ENCODE results near the gene SNX2. TPM values are rescaled to one million over a fixed set of nuclear protein-coding genes. Genes with fewer than 3 reads are reported as not detected.
"Not testable (repeated sequence)": the region's sequence is repeated elsewhere in the genome, so short reads cannot be mapped to it uniquely, and the experiment has no call there.

SNX2 gene
- total RNA-seq, 1 donor from 2014 or later: 72.7 TPM

DNA sequence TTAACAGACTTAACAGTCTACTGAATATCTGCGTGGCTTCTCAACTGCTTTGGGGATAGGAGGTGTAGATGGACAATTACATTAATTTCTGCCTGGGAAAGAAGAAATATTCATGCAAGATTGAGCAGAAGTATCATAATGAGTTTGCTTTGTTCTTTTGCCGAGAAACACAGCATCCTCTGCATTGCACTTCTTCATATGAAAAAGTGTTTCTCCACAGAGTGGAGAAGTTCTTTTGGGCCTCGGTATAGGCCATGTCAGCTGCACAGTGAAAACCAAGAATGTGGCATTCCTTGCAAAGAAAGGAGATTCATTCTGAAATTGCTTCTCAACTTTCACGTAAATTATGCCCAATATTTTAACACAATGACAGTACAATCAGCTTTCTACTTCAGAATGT lies 17.6 kb upstream of the SNX2 start:
- H3K36me3 Mint-ChIP-seq (ENCODE audit: low read depth): no peaks in the 10 kb centered on the region
- no peaks in the 10 kb centered on the region for H3K27me3 Mint-ChIP-seq (ENCODE audit: low read depth)
- no peak overlapping the region for H3K4me3 Mint-ChIP-seq
- no peak for DNase-seq (ENCODE audit: low read depth, low spot score)
- TF ChIP-seq, protein P1, sequence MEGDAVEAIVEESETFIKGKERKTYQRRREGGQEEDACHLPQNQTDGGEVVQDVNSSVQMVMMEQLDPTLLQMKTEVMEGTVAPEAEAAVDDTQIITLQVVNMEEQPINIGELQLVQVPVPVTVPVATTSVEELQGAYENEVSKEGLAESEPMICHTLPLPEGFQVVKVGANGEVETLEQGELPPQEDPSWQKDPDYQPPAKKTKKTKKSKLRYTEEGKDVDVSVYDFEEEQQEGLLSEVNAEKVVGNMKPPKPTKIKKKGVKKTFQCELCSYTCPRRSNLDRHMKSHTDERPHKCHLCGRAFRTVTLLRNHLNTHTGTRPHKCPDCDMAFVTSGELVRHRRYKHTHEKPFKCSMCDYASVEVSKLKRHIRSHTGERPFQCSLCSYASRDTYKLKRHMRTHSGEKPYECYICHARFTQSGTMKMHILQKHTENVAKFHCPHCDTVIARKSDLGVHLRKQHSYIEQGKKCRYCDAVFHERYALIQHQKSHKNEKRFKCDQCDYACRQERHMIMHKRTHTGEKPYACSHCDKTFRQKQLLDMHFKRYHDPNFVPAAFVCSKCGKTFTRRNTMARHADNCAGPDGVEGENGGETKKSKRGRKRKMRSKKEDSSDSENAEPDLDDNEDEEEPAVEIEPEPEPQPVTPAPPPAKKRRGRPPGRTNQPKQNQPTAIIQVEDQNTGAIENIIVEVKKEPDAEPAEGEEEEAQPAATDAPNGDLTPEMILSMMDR (conservative IDR thresholded peaks at IDR 0.05): no peak
- peaks cover 11% of the 10 kb centered on the region for H3K4me1 Mint-ChIP-seq
- no peak overlapping the region for H3K27ac Mint-ChIP-seq (ENCODE audit: unreplicated experiment)
- H3K9me3 Mint-ChIP-seq: no peaks in the 10 kb centered on the region

DNA sequence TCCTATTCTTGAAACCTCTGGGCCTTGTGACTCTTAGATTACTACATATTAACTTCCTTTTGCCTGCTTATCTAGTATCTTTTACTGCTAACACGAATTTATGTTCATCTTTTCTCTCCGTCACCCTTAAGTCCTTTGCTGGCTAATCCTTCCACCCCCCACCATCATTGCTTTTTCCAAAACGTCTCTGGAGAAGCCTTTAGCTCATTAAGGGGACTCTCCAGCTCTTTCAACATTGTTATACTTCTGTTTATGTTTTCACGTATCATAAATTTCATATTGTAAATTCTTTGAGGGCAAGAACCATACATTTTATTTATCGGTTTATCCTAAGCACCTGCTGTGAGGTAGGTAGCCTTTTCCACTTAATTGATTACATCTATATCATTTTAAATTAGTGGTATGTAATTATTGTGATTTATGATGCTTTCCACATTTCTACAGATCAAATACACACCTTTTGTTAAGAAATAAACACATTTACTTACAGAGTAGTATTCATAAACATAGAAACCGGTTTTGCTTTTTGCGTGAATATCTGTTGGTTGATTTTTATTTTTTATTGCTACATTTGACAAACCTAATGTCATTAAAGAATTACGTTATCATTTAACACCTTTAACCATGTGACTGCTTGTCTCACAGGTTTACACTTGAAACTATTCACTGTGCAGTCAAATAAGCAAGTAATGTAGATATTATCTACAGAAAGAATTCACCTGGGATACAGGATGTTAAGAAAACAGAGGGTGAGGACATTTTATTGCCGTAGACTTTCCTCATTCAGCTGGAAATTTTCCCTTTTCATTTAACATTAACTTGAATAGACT lies 15.4 kb upstream of the SNX2 start:
- Mint-ChIP-seq H3K27me3 (ENCODE audit: low read depth) (no peaks in the 10 kb centered on the region), H3K27ac (ENCODE audit: unreplicated experiment) (no peak overlapping the region)
- TF ChIP-seq, protein P1 (conservative IDR thresholded peaks at IDR 0.05): no peak

DNA sequence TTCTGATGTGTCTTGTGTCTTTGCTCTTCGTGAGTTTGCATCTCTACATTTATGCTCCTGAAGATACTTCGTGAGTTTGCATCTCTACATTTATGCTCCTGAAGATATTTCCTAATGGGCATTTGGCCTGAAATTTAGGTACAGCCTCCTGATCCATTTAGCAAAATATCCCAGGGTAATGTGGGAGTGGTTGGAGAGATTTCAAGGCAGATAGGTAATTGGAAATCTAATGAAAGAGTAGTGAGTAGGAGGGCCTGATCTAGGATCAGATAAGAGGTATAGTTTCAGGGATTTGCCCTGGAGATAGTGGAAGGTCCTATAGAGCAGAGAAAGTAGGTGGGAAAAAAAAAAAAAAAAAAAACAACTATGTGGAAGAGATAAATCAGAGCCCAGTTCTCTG lies 14.6 kb upstream of the SNX2 start:
- Mint-ChIP-seq H3K4me1 (peaks cover 11% of the 10 kb centered on the region), H3K27me3 (ENCODE audit: low read depth) (no peaks in the 10 kb centered on the region), H3K27ac (ENCODE audit: unreplicated experiment) (no peak overlapping the region), H3K4me3 (no peak overlapping the region), H3K9me3 (no peaks in the 10 kb centered on the region), H3K36me3 (ENCODE audit: low read depth) (no peaks in the 10 kb centered on the region)
- no peak for DNase-seq (ENCODE audit: low read depth, low spot score)
- TF ChIP-seq, protein P1 (conservative IDR thresholded peaks at IDR 0.05): no peak

More for the DNA sequence above, 15.4 kb upstream of the SNX2 start:
- H3K4me1 Mint-ChIP-seq: peaks cover 11% of the 10 kb centered on the region
- DNase-seq (ENCODE audit: low read depth, low spot score): no peak
- H3K36me3 Mint-ChIP-seq (ENCODE audit: low read depth): no peaks in the 10 kb centered on the region
- H3K9me3 Mint-ChIP-seq: no peaks in the 10 kb centered on the region
- H3K4me3 Mint-ChIP-seq: no peak overlapping the region

DNA sequence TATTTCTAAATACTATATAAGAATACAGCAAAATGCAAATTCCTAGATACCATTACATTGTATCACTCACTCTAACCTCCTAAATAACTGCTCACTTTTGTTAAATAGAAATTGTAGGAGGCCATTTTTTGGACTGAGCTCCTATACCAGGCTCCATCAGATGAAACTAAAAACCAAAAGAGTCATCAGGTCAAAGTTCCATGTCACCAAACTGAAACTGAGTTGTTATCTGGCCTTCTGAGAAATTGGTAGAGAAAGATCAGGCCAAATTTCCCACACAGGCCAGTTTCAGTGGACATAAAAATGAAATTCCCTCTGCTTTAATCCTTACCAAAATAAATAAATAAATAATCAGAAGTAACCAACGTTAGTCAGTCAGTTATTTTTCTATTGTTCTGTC lies 13.8 kb upstream of the SNX2 start:
- DNase-seq (ENCODE audit: low read depth, low spot score): no peak
- Mint-ChIP-seq H3K9me3 (no peaks in the 10 kb centered on the region), H3K4me1 (peaks cover 4% of the 10 kb centered on the region), H3K27me3 (ENCODE audit: low read depth) (no peaks in the 10 kb centered on the region), H3K27ac (ENCODE audit: unreplicated experiment) (no peak overlapping the region), H3K36me3 (ENCODE audit: low read depth) (no peaks in the 10 kb centered on the region), H3K4me3 (no peak overlapping the region)
- TF ChIP-seq, protein P1 (conservative IDR thresholded peaks at IDR 0.05): no peak

DNA sequence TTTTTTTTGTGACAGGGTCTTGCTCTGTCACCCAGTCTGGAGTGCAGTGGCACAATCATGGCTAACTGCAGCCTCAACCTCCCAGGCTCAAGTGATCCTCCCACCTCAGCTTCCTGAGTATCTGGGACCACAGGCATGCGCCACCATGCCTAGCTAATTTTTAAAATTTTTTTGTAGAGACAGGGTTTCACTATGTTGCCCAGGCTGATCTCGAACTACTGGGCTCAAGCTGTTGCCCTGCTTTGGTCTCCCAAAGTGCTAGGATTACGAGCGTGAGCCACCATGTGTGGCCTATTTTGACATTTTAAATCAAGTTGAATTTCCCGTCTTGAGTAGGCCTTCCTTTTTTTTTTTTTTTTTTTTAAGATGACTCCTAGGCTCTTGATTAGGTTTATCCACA lies 13.0 kb upstream of the SNX2 start:
- not testable (repeated sequence) for H3K27me3 Mint-ChIP-seq (ENCODE audit: low read depth); H3K4me1 Mint-ChIP-seq; H3K36me3 Mint-ChIP-seq (ENCODE audit: low read depth); H3K4me3 Mint-ChIP-seq; H3K9me3 Mint-ChIP-seq; DNase-seq (ENCODE audit: low read depth, low spot score)
- H3K27ac Mint-ChIP-seq (ENCODE audit: unreplicated experiment): peak overlapping the region; percentile 35

DNA sequence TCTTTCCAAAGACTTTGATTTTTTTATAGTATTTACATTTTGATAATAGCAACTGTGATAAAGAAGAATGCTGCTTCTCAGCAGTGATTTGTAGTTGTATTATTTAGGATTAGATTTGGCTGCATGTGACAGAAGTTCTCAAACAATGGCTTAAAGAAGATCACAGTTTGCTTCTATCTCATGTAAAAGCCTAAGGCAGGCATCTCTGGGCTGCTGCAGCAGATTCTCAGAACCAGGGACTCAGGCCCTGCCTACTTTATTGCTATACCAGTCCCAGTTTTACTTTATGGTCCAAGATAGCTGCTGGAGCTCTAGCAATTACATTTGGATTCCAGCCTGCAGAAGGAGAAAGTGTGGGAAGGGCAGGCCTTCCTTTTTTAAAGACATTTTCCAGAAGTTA lies 8.8 kb upstream of the SNX2 start:
- Mint-ChIP-seq H3K4me1 (no peaks in the 10 kb centered on the region), H3K27me3 (ENCODE audit: low read depth) (peaks cover 4% of the 10 kb centered on the region), H3K9me3 (no peaks in the 10 kb centered on the region), H3K27ac (ENCODE audit: unreplicated experiment) (no peak overlapping the region), H3K36me3 (ENCODE audit: low read depth) (no peaks in the 10 kb centered on the region), H3K4me3 (no peak overlapping the region)
- TF ChIP-seq, protein P1 (conservative IDR thresholded peaks at IDR 0.05): no peak
- no peak for DNase-seq (ENCODE audit: low read depth, low spot score)

Measured in neural crest cell (in vitro differentiated cells).